ENCODE measurements around the gene FAM131C.

DNA sequence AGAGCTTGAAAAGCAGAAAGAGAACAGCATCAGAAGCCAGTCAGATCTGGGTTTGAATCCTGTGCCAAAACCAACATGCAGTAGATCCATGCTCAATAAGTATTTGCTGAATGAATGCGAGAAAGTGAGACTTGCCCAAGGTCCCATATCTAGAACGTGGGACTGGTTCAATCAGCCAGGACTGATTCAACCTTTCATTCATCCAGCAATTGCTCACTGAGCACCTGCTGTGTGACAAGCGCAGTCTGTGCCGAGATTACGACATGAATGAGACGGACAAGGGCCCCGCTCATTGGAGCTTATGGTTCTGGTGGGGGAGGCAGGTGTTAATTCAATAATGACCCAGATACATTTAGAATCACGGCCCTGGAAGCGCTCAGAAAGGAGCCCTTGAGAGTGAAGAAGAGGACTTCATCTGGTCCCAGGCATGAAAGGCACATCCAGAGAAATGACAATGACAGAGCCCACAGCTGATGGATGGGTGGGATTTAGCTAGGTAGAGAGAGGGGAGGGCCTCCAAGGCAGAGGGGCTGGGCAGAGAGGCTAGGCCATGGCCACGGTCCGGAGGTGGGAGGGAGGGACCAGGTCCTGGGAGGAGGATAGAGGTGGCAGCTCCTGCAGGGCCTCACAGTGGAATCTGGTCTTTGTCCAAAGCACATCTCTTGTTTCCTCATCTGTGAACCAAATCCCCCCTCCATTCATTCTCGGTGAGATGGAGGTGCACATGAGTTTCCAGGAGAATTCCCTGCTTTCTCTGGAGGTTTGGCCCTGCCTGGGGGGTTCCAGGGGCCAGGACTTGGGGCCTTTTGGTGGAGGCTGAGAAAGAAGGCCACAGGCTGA, 4.2 kb upstream of the FAM131C start:
- TF ChIP-seq EZH2 (IDR thresholded peaks at IDR 0.05; ENCODE audit: borderline replicate concordance, control insufficient read depth, low read depth, low read length) (no peak), RFX5 (IDR thresholded peaks at IDR 0.05; ENCODE audit: low read depth, low read length) (no peak), NR2F1 (conservative IDR thresholded peaks at IDR 0.05) (no peak), TAF1 (IDR thresholded peaks at IDR 0.05; ENCODE audit: borderline replicate concordance, low read depth, low read length) (no peak), SRF (IDR thresholded peaks at IDR 0.05; ENCODE audit: low read depth in 2 of 2, low read length in 2 of 2) (no peak)
- TF ChIP-seq, protein P1, sequence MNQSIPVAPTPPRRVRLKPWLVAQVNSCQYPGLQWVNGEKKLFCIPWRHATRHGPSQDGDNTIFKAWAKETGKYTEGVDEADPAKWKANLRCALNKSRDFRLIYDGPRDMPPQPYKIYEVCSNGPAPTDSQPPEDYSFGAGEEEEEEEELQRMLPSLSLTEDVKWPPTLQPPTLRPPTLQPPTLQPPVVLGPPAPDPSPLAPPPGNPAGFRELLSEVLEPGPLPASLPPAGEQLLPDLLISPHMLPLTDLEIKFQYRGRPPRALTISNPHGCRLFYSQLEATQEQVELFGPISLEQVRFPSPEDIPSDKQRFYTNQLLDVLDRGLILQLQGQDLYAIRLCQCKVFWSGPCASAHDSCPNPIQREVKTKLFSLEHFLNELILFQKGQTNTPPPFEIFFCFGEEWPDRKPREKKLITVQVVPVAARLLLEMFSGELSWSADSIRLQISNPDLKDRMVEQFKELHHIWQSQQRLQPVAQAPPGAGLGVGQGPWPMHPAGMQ (IDR thresholded peaks at IDR 0.05; ENCODE audit: borderline replicate concordance) = no peak
- TF ChIP-seq, protein P2, sequence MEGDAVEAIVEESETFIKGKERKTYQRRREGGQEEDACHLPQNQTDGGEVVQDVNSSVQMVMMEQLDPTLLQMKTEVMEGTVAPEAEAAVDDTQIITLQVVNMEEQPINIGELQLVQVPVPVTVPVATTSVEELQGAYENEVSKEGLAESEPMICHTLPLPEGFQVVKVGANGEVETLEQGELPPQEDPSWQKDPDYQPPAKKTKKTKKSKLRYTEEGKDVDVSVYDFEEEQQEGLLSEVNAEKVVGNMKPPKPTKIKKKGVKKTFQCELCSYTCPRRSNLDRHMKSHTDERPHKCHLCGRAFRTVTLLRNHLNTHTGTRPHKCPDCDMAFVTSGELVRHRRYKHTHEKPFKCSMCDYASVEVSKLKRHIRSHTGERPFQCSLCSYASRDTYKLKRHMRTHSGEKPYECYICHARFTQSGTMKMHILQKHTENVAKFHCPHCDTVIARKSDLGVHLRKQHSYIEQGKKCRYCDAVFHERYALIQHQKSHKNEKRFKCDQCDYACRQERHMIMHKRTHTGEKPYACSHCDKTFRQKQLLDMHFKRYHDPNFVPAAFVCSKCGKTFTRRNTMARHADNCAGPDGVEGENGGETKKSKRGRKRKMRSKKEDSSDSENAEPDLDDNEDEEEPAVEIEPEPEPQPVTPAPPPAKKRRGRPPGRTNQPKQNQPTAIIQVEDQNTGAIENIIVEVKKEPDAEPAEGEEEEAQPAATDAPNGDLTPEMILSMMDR (IDR thresholded peaks at IDR 0.05 in 2 of 3, conservative IDR thresholded peaks at IDR 0.05 in 1 of 3; ENCODE audit: control insufficient read depth in 2 of 3, extremely low read depth in 1 of 3, insufficient read depth in 1 of 3, low read depth in 3 of 3, low read length in 3 of 3) = no peak
- TF ChIP-seq, protein P3, sequence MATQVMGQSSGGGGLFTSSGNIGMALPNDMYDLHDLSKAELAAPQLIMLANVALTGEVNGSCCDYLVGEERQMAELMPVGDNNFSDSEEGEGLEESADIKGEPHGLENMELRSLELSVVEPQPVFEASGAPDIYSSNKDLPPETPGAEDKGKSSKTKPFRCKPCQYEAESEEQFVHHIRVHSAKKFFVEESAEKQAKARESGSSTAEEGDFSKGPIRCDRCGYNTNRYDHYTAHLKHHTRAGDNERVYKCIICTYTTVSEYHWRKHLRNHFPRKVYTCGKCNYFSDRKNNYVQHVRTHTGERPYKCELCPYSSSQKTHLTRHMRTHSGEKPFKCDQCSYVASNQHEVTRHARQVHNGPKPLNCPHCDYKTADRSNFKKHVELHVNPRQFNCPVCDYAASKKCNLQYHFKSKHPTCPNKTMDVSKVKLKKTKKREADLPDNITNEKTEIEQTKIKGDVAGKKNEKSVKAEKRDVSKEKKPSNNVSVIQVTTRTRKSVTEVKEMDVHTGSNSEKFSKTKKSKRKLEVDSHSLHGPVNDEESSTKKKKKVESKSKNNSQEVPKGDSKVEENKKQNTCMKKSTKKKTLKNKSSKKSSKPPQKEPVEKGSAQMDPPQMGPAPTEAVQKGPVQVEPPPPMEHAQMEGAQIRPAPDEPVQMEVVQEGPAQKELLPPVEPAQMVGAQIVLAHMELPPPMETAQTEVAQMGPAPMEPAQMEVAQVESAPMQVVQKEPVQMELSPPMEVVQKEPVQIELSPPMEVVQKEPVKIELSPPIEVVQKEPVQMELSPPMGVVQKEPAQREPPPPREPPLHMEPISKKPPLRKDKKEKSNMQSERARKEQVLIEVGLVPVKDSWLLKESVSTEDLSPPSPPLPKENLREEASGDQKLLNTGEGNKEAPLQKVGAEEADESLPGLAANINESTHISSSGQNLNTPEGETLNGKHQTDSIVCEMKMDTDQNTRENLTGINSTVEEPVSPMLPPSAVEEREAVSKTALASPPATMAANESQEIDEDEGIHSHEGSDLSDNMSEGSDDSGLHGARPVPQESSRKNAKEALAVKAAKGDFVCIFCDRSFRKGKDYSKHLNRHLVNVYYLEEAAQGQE (IDR thresholded peaks at IDR 0.05; ENCODE audit: low read depth, low read length) = no peak

Data from GM12878 (cell line).